GM21619 (cell line): ENCODE measurements around the gene COA4.

Source experiments
- ATAC-seq: cut with Tn5 transposase; IDR thresholded peaks from one replicate; pipeline ENCODE4 v1.9.1; 2021; ENCODE audit not compliant: unreplicated experiment

COA4 gene

DNA sequence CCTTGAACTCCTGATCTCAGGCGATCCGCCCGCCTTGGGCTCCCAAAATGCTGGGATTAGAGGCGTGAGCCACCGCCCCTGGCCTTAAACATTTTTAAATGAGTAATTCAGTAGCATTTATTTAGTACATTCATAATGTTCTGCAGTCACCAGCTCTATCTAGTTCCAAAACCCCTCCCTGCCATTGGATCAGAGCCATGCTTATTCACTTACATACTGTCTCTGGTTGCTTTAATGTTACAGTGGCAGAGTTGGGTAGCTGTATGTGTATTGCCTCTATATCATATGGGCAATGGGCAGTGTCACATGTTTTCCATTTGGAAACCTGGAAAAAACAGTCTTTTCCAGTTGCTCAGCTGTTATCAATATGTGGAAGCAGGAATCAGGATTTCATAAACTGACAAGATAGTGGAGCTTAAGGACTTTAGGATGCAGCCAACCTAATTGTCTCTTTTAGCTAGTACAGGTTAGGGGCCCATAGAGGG, 10.5 kb downstream of the COA4 start:
- no peak for ATAC-seq

DNA sequence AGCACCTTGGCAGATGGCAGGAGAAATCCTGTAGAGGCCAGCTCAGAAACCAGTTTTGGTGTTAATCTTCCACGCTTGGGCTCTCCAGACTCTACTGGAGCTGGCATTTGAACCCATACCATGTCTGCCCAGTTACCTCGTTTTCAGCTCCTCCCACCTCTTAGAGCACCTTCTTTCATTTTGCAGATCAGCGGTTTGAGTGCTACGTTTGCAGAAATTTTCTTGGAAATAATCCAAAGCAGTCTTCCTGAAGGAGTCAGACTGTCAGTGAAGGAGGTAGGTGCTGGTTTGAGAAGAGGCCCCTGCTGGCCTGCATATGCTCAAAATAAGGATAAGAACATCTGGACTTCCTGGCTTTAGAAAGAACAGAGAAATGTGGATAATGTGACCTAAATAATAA, 13.7 kb downstream of the COA4 start:
- ATAC-seq: no peak

DNA sequence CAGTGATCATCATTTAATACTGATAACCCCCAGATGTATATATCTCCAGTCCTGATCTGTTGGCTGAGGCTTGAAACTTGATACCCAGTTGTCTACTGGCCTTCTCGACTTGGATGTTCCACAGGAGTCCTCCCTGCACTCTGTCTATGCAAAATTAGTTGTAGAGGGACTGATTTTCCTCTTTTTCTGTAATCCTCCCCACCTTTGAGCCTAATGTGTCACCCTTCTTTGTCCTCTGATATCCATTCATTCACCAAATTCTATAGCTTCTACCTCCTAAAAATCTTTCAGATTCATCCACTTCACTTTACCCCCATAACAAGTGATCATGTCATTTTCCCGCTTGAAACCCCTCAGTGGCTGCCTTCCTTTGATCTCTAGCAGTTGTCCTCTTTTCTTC, 16.4 kb downstream of the COA4 start:
- ATAC-seq: no peak

DNA sequence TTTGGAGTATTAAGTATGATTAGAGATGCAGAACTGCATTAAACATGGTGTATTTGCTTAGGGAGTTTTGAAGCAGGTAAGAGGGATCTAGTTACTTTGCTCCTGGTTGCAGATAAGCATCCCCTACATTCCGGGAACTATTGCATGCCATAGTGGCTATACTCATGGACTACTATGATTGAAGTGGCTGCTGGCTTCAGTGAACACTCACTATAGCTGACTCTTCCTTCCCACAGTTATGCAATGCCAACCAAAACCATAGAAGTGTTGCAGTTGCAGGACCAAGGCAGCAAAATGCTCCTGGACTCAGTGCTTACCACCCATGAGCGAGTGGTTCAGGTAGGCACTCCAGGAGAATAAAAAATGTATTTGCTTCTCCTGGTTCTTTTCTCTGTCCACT, 17.0 kb downstream of the COA4 start:
- ATAC-seq: no peak

DNA sequence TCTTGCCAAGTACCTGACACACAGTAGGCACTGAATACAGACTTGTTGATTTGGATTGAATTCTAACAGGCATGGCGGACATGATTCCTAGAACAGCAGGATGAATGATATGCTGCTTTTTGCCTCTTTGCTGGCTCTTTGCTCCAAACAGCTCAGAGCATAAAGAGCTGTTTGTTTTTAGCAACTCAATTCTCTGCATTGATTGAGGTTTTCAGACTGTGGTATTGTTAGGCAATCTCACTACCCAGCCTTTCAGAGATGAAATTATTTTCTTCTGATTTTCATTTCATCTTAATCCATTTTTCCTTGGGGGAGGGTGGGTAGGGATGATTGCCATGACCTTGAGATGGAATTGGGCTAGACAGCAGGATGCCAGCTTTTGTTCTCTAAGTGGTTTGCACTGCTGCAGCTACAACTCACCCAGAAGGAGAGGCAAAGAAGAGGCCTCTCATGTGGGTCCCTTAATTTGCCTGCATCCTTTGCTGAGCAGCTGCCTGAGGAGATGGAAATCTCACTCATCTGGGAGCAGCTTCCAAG, 20.5 kb downstream of the COA4 start:
- ATAC-seq: no peak

DNA sequence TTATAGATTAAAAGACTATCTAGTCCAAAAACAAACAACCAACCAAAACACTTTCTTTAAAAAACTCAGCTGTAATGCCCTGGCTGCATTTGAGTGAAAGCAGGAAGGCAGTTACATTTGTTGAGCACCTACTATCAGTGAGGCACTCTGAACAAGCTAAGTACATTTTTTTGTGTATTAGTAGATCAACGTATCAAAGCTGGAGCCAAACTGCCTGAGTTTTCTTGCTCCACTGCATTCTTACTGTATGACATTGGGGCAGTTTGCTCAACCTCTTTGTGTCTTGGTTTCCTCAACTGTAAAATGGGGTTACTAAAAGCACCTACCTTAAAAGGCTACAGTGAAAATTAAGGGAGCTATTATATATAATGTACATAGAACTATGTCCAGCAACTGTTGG, 22.0 kb downstream of the COA4 start:
- ATAC-seq: no peak

DNA sequence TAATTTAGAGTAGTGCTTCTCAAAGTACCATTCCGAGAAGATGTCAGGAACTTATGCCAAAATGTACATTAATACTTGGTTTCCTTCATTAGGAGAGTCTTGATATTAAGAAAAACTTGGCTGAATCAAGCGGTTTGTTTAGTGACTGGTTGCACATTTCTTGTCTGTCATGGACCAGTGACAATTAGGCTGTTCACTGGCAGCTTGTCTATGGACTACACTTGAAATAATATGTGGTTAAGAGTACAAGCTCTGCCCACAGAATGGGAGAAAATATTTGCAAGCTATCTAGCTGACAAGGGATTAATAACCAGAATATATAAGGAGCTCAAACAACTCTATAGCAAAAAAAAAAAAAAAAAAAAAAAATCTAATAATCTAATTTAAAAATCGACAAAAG, 24.6 kb downstream of the COA4 start:
- ATAC-seq: no peak

DNA sequence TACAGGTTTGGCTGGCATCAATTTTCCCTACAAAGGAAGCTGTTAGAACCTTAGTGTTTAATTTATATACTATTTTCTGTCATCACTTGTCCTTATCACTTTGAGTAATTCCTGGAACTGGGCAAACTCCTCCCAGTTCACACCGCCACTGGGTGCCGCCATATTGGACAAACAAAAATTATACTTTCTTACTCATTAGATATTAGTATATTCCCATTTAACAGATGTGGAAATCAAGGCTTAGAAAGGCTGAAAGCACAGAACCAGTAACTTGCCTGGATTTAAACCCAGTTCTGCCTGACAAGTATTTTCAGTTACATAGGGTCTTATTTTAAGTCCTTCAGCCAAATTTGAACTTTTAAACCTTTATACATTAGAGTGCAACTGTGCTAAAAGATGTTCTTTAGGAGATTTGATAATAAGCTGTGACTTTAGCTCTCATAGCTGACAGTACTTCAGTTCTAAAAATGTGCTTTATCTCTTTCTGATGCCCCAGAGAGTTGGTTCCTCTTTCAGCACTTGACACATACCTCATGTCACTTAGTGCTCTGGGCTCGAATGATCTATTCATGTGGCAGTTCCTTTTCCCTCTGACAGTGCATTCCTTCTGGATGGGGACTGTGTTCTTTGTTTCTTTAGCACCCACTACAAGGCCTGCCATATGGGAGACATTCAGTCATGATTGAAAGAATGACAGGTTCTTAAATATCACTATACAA, 25.4 kb downstream of the COA4 start:
- no peak for ATAC-seq

DNA sequence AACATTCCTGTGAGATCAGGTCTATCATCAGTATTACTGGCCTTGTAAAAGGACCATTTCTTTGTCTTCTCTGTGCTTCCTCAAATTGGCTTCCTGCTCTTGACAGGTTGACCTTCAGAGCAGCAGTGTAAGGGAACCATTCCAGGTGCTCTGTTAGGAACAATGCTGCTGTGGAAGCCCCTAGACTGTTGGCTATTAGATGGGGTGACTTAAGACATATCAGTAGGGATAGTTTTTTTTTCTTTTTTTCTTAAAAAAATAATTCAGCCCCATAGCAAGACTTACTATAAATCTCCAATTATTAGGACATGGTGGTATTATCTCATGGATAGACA, 37.6 kb downstream of the COA4 start:
- ATAC-seq: no peak

DNA sequence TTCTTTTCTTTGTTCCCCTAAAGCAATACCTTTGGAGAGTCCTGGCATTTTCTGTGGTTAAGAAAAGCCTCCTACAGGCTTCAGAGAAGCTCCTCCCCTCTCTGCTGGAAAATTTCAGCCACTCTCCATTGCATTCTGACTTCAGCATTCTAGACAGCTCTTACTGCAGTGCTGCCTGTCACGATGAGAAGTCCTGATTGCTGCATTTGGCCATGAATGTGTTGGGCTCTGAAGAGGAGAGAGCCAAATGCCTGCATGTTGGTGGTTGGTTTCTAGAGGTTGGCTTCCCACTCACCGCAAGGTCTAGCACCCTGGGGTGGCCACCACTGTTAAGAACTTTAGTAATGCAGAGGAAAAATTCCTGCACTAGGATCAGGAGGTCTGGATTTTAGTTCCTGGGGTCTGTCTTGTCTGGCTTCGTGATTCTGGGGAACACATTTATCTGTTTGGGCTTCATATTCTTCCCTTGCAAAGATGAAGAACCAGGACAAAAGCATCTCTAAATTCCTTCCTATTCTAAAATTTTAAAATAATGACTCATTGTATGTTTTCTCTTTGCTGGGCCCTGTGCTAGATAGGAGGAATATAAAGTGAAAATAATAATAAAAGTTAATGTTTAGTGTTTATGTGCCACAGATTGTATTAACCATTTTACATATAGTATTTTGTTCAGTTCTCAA, 38.1 kb downstream of the COA4 start:
- ATAC-seq: no peak

DNA sequence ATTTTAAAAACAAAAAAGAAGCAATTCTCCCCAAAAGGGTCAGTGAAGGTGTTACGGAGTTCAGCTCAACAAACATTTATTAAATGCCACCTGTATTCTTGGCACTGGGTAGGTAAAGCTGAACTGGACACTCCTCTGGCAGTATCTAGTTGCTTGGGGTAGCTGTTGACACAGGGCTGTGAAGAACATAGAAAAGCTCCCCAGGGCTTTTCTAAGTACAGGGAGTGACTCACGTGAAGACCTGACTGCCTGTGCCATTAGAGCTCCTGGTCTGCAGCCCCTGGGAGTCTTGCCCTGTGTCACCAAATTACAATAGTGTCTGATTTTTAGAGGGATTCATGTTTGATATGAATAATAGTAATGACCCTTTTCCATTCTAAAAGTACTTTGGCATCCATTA, 43.6 kb downstream of the COA4 start:
- no peak for ATAC-seq

DNA sequence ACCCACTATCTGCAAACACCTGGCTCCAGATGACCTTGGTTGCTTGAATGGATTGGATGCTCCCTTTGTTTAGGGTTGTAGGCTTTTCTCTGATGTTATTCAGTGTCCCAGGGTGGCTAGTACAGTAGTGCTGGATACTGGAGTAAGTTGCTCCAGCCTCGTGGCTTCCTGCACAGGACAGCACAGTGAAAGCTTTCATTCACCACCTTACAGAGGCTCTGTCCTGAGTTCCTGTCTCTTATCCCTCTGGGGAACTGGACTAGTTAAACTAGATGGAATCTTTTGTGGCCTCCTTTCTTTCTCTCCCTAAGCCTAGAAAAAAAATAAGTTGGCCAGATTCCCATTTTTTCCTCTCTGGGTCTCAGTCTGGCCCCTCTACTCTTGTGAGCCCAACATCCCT, 46.4 kb downstream of the COA4 start:
- no peak for ATAC-seq
